GM12891 (cell line): Measurements from ENCODE around the gene FLRT1.

Source experiments
- POLR2A ChIP-seq: IDR thresholded peaks from 2 replicates; pipeline ENCODE4 v1.6.1; 2011; ENCODE audit warnings: low read depth, low read length, control low read depth
- POLR2AphosphoS5 ChIP-seq: IDR thresholded peaks from 2 replicates; pipeline ENCODE4 v1.6.1; 2011; ENCODE audit warnings: low read depth, low read length, control low read depth
- SPI1 ChIP-seq: IDR thresholded peaks from 2 replicates; pipeline ENCODE4 v1.6.1; 2011; ENCODE audit warnings: low read depth, low read length, control low read depth
- TAF1 ChIP-seq: IDR thresholded peaks from 2 replicates; pipeline ENCODE4 v1.6.1; 2011; ENCODE audit warnings: low read depth, low read length, control low read depth

DNA sequence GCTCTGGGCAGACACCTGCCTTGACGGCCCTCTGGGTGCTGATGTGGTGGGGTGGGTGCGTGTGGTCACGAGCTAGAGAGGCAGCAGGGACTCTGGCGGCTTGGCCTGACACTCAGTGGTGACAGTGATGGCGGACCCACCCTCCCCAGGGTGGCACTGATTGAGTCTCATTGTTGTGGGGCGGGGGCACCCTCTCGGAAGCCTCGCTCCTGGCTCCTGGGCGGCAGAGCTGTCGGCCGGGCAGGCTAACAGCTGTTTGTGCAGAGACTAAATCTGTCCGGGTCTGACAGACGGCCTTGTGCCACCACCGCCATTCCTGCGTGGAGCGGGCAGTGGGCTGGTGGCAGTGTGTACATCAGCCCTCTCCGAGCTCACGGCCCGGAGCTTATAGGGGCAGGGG is 15.6 kb downstream of the FLRT1 start:
- no peak for TF ChIP-seq POLR2AphosphoS5
- no peak for TF ChIP-seq SPI1
- TF ChIP-seq POLR2A: no peak
- TF ChIP-seq TAF1: no peak
